Stimulated activated CD4-positive, alpha-beta T cell treated with anti-CD3 and anti-CD28 coated beads, Interleukin-12 subunit alpha, Interleukin-12 subunit beta, amount 100 ng/mL, for 24 hours (primary cell): ENCODE results near the gene MALSU1.
"Not testable (repeated sequence)": the region's sequence is repeated elsewhere in the genome, so short reads cannot be mapped to it uniquely, and the experiment has no call there.

Experiments used
- DNase-seq, 2 experiments: peaks; one replicate each; pipeline ENCODE4 v3.0.0-alpha.2; 2020; ENCODE audit warnings: low read depth in 2 of 2

Gene MALSU1

GRCh38 chr7:23285657-23286646 is 13.2 kb upstream of the MALSU1 start:
- DNase-seq: no peak

- DNase-seq: no peak
Observed at GRCh38 chr7:23287612-23288011, 11.5 kb upstream of the MALSU1 start.

DNA sequence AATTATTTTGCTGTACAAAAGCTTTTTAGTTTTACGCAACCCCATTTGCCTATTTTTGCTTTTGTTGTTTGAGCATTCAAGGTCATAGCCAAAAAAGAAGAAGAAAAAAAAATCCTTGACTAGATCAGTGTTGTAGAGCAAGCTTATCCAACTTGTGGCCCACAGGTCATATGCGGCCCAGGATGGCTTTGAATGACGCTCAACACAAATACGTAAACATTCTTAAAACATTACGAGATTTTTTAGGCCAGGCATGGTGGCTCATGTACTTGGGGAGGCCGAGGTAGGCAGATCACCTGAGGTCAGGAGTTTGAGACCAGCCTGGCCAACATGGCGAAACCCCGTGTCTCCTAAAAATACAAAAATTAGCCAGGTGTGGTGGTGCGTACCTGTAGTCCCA is 8.1 kb upstream of the MALSU1 start:
- no peak for DNase-seq

- no peak for DNase-seq
Observed at GRCh38 chr7:23291957-23292560, 7.1 kb upstream of the MALSU1 start.

- no peak for DNase-seq
Observed at GRCh38 chr7:23292623-23293022, 6.5 kb upstream of the MALSU1 start.

DNA sequence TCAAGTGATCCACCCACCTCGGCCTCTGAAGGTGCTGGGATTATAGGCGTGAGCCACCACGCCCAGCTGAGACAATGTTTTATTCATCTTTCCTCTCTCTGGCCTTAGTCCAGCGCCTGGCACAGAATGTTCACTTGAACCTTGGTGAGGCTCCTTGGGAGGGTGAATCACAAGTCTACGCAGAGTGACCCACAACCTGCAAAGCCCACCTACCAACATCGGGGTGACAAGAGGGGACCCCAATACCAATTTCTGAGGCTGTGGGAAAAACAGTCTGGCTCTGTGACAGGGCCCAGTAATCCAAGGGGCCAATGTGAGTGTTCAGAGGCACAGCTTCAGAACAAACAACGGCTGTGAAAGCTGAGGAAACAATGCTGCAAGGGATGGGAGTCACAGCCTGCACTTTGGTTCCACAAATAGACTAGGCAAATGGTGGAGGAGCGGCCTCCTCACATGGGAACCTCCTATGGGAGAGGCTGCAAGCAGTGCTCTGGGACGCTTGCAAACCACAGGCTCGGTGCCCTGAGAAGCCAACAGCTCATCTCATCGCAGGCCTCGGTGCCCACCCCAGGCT is 5.6 kb upstream of the MALSU1 start:
- DNase-seq: no peak

GRCh38 chr7:23294549-23295400 is 4.4 kb upstream of the MALSU1 start:
- DNase-seq: no peak

DNA sequence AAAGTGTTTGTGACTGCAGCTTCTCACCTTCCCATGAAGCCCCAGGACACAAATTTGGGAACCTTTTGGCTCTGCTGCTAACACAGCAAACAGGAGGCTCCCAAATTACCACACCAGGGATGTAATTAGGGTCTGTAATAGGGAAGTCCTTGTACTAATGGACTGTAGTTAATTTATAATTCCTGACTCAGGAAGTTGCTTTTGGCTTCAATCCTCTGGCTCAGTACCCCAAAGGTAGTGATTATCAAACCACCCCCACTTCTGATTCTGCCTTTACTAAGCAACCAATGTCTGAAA is 3.8 kb upstream of the MALSU1 start:
- DNase-seq: no peak

GRCh38 chr7:23298141-23298881 is 828 bp upstream of the MALSU1 start:
- no peak for DNase-seq

DNA sequence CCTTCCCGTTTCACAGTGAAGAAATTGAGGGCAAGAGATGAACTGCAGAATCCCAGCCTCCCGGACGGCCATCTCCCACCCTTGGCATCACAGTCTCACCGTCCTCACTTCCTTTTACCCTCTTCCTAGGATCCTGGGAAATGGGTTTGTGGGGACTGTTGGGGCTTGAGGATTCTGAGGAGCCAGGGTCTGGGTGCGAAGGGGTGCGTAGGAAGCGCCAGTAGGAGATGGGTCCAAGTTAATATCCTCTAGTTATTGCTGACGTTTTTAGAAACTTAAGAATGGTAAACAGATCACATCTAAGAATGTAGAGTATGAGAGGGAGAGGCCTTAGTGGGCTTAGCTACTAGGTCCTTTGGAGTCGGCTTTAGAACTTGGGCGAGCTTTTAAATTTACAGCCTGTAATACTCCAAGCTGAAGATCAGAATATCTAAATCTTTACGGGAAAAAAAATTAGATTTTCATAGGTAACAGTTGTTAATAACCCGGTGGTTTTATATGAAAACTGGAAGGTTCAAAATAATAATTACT is 696 bp downstream of the MALSU1 start:
- no peak for DNase-seq

DNA sequence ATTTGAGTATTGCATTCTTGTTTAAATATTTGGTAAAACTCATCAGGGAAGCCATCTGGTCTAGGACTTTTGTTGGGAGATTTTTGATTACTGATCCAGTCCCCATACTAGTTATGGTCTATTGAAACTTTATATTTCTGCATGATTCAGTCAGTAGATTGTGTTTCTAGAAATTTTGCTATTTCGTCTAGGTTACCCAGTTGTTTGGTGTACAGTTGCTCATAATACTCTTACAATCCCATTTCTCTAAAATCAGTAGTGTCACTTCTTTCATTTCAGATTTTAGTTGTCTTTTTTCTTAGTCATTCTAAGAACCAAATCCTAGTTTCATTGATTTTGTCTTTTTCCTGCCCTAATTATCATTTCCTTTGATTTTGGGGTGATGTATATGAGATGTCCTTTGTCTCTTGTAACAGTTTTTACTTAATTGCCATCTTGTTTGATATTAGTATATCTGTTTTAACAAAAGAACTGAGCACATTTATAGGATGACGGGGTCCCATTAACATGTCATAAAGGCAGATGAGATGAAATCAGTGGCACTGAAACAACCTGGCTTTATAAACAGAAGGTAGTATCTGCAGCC is 7.9 kb downstream of the MALSU1 start:
- no peak for DNase-seq

GRCh38 chr7:23308754-23309153 is 9.6 kb downstream of the MALSU1 start:
- no peak for DNase-seq

GRCh38 chr7:23312141-23312540 is 13.0 kb downstream of the MALSU1 start:
- not testable (repeated sequence) for DNase-seq

DNA sequence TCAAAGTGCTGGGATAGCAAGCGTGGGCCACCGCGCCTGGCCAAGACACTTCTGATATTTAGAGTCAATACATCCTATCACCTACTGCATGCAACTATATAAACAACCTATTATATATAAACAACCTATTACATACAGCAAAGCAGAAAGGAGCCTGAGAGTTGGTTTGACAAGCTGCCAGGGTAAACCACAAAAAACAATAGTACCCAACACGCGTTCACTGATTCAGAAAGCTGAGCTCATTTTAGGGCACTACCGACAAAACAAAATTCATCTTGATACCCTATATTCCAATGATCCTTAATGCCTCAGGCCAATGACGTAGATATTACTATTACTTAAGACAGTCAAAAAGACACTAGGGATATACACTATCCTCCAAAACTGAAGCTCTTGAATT is 16.2 kb downstream of the MALSU1 start:
- DNase-seq: no peak

DNA sequence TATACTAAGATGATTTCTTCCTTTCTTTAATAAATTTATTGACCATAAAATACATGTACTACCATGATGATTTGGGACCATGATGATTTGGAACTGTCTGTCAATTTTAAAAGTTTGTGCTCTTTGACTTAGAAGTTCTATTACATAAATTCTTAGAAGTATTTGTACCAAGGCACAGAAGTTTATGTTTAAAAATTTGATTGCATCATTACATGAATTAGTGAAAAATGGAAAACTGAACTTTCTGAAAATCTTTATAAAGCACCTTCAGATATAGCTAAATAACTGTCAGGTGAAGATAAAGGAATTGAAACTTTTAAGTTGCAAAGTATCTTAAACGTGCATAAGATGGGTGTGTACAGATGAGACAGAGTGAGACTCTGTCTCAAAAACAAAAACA is 32.0 kb downstream of the MALSU1 start:
- no peak for DNase-seq

- no peak for DNase-seq
Observed at GRCh38 chr7:23332193-23332592, 33.1 kb downstream of the MALSU1 start.

- no peak for DNase-seq
Observed at GRCh38 chr7:23332910-23333612, 33.9 kb downstream of the MALSU1 start.

DNA sequence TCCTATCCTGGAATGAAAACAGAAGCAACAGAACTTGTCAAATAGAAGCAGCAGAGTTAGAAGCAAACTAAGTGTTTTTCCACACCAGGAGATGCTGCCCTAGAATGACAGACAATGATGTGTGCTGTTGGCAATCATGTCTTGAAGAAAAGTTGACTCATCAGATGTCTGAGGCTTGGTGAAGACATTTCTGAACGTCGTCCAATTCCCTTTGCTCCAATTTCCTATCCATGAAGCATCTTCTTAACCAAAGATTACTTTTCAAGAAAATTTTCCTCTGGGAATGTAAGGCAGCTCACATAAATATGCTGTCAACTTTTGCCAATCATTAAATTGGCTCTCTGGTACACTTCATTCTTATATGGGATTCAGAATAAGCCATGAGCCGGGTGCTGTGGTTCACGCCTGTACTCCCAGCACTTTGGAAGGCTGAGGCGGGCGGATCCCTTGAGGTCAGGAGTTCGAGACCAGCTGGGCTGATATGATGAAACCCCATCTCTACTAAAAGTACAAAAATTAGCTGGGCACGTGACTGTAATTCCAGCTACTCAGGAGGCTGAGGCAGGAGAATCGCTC is 34.6 kb downstream of the MALSU1 start:
- DNase-seq: no peak

- no peak for DNase-seq
Observed at GRCh38 chr7:23334482-23335056, 35.4 kb downstream of the MALSU1 start.
